Vagina (tissue), 2 donors: ENCODE results near the gene SPATA12.

Experiments
- CTCF ChIP-seq, 3 experiments: fragments of 450-650 bp in 2 of 3; fragments of 200-600 bp in 1 of 3; sonication (generic) in 1 of 3; IDR thresholded peaks; one replicate each; pipeline ENCODE4 v1.5.1; 2017 to 2019; ENCODE audit warnings: antibody characterized with exemption in 3 of 3, mild to moderate bottlenecking in 2 of 3, moderate library complexity in 2 of 3
- POLR2A ChIP-seq, 2 donors: fragments of 450-650 bp; IDR thresholded peaks; one replicate each; pipeline ENCODE4 v1.6.1; 2017; ENCODE audit warnings: antibody characterized with exemption in 2 of 2, mild to moderate bottlenecking in 2 of 2, moderate library complexity in 2 of 2
- POLR2AphosphoS5 ChIP-seq, 2 donors: sonication (generic); formaldehyde crosslinking; IDR thresholded peaks; one replicate each; pipeline ENCODE4 v1.9.0; 2017; ENCODE audit warnings: antibody characterized with exemption in 2 of 2, mild to moderate bottlenecking in 2 of 2, low read depth in 1 of 2; ENCODE audit not compliant: insufficient read depth in 1 of 2

- TF ChIP-seq CTCF (IDR thresholded peaks at IDR 0.05) (no peak), POLR2AphosphoS5 (IDR thresholded peaks at IDR 0.05; ENCODE audit: insufficient read depth in 1 of 2, low read depth in 1 of 2) (no peak), POLR2A (IDR thresholded peaks at IDR 0.05) (no peak)
Measured at GRCh38 chr3:57087361-57088092, 27.1 kb downstream of the SPATA12 start.
